ENCODE results near the gene OAS3.

GRCh38 chr12:112978163-112979040 lies 40.1 kb downstream of the OAS3 start, which contains the start of gene OAS2:
- TF ChIP-seq CTCF (IDR thresholded peaks at IDR 0.05; ENCODE audit: low read depth, low read length, poor library complexity, severe bottlenecking): no peak
- no peak for TF ChIP-seq EZH2phosphoT487 (IDR thresholded peaks at IDR 0.05; ENCODE audit: borderline replicate concordance, low read length)

All from DOHH2 (cell line).